ENCODE results near the gene B4GALT1.
"Not testable (repeated sequence)": the region's sequence is repeated elsewhere in the genome, so short reads cannot be mapped to it uniquely, and the experiment has no call there.

B4GALT1 gene

DNA sequence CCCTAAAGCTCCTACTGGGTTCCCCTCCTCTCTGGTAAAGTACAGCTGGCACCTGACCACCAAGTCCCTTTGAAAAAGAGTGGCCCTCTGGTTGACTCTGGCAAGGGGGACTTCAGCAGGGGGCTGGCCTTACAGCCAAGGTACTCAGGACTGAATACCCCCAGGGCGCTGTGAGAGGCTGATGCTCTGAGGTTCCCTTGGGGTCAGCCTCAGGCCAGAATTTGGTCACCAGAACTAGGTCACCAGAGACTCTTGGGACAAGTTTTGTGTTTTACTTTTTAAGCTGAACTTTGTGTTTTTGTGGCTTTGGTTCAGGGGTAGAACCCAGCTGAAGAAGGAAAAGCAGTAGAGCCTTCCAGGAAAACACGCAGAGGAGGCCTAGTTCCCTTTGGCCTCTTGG, 67.4 kb downstream of the B4GALT1 start:
- TF ChIP-seq, protein P1, sequence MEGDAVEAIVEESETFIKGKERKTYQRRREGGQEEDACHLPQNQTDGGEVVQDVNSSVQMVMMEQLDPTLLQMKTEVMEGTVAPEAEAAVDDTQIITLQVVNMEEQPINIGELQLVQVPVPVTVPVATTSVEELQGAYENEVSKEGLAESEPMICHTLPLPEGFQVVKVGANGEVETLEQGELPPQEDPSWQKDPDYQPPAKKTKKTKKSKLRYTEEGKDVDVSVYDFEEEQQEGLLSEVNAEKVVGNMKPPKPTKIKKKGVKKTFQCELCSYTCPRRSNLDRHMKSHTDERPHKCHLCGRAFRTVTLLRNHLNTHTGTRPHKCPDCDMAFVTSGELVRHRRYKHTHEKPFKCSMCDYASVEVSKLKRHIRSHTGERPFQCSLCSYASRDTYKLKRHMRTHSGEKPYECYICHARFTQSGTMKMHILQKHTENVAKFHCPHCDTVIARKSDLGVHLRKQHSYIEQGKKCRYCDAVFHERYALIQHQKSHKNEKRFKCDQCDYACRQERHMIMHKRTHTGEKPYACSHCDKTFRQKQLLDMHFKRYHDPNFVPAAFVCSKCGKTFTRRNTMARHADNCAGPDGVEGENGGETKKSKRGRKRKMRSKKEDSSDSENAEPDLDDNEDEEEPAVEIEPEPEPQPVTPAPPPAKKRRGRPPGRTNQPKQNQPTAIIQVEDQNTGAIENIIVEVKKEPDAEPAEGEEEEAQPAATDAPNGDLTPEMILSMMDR (conservative IDR thresholded peaks at IDR 0.05; ENCODE audit: control insufficient read depth, insufficient read depth, low read depth, low read length): no peak
- no peak overlapping the region for H3K4me3 ChIP-seq (ENCODE audit: control insufficient read depth, low read depth, low read length)
- DNase-seq (ENCODE audit: low read depth): no peak

DNA sequence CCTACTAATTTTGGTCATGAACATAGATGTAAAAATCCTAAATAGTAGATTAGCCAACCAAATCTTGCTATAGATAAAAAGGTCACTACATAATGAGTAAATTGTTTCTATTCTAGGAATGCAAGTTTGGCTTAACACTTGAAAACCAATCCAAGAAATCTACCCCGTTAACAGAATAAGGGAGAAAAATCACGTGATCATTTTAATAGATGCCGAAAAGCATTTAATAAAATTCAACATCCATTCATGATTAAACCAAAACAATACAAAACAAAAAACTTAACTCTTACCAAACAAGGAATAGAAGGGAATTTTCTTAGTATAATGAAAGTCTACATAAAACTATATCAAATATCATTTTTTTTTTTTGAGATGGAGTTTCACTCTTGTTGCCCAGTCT, 69.9 kb downstream of the B4GALT1 start:
- no peak for DNase-seq (ENCODE audit: low read depth)
- H3K4me3 ChIP-seq (ENCODE audit: control insufficient read depth, low read depth, low read length): no peak overlapping the region
- TF ChIP-seq, protein P1 (conservative IDR thresholded peaks at IDR 0.05; ENCODE audit: control insufficient read depth, insufficient read depth, low read depth, low read length): no peak

DNA sequence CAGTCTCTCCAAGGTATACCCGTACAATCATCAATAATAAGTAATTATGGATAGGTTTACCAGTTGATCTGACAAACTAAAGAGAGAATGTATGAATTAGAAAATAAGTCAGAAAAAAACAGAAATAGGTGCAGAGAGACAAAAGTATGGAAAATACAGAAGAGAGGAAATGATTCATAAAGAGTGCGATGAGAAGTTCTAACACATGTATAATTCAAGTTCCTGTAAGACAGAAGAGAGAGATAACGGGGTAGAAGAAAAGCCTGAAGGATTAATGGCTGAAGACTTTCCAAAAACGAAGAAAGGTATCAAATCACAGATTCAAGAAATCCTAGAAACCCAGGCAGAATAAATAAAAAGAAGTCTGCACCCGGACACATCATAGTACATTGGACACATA, 74.5 kb downstream of the B4GALT1 start:
- H3K4me3 ChIP-seq (ENCODE audit: control insufficient read depth, low read depth, low read length): no peak overlapping the region
- TF ChIP-seq, protein P1 (conservative IDR thresholded peaks at IDR 0.05; ENCODE audit: control insufficient read depth, insufficient read depth, low read depth, low read length): no peak
- no peak for DNase-seq (ENCODE audit: low read depth)

DNA sequence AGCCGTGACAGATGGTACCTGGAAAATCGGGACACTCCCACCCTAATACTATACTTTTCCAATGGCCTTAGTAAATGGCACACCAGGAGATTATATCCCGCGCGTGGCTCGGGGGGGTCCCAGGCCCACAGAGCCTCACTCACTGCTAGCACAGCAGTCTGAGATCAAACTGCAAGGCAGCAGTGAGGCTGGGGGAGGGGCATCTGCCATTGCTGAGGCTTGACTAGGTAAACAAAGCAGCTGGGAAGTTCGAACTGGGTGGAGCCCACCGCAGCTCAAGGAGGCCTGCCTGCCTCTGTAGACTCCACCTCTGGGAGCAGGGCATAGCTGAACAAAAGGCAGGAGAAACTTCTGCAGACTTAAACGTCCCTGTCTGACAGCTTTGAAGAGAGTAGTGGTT, 81.5 kb downstream of the B4GALT1 start:
- not testable (repeated sequence) for H3K4me3 ChIP-seq (ENCODE audit: control insufficient read depth, low read depth, low read length); DNase-seq (ENCODE audit: low read depth)

DNA sequence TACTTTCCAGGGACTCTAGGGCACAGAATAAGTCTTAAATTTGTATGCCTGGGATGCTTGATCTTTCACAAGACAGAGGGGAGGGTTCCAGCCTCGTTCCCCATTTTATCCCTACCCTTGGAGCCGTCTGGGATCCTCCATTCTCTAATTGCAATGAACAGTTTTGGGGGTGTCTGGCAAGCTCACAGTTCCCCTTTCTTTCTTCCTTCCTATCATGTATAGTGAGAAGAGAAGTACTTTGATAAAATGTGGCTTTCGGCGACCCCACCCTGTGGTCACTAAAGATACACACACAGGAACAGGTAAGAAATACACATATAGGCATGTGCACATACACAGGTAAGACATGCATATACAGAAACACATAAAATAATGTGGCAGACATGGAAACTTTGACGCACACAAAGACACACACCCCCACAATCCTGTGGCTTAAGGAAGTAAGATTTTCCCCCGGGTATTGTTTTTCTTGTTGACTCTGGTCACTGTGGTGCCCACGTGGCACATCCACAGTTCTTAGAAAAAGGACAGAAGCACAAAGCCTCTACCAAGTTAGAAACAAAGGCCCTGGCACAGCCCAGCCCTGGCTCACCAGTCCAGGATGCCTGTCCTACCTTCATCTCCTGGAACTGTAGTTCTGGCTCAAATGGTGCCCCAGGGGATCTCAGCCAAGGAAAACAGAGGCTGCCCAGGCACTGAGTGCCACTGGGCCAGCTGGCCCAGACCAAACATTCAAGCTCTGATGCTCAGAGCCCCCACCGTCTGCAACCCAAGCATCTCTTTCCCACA, 84.4 kb downstream of the B4GALT1 start:
- no peak for DNase-seq (ENCODE audit: low read depth)
- TF ChIP-seq, protein P1 (conservative IDR thresholded peaks at IDR 0.05; ENCODE audit: control insufficient read depth, insufficient read depth, low read depth, low read length): no peak
- H3K4me3 ChIP-seq (ENCODE audit: control insufficient read depth, low read depth, low read length): no peak overlapping the region

DNA sequence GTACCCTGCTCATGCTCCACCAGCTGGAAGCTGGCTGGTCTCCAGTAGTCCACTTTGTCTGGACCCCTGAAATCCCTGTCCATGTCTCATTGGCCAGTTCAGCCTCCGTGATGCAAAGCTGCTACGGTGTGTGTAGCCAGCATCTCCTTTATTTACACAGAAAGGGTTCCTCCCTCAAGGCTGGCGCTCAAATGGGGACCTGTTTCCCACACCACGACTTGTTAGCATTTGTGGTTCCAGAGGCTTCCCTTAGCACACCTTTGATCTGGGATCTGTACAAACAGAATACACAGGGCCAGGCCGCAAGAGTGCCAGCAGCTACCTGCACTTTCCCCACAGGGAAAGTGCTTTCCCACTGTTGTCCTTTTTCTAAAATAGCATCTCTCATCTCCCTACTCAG, 85.0 kb downstream of the B4GALT1 start:
- TF ChIP-seq, protein P1 (conservative IDR thresholded peaks at IDR 0.05; ENCODE audit: control insufficient read depth, insufficient read depth, low read depth, low read length): no peak
- H3K4me3 ChIP-seq (ENCODE audit: control insufficient read depth, low read depth, low read length): no peak overlapping the region
- no peak for DNase-seq (ENCODE audit: low read depth)

DNA sequence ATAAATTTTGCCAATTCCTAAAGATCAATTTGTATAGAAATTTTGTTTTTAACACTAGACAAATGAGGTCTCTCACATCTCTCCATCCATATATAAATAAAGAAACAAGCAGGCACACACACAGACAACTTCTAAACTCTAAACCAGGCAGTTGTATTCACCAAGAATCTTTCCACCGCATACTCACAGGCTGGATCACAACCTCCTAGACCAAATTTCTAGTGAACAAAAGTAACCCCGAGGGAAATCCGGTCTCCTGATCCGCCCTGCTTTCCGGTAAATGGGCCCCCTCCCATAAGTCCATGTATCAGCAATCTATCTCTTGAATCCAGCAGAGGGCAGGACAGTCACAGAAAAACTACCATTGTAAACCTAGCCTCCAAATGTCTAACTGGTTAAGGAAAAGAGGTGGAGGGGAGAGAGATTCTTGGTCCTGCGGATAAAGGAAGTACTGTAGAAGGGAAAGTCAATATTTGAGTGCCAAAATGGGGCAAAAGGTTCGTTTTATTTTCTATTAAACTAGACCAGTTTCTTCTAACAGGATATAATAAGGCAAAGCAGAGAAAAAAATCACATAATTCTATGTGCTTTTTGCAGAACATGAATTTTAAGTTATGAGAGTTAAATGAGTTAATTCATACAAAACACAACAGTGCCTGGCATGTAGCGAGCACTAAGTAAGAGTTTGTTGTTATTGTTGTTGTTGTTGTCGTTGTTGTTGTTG, 85.8 kb downstream of the B4GALT1 start:
- peak overlapping the region; percentile 16 for H3K4me3 ChIP-seq (ENCODE audit: control insufficient read depth, low read depth, low read length)
- TF ChIP-seq, protein P1 (conservative IDR thresholded peaks at IDR 0.05; ENCODE audit: control insufficient read depth, insufficient read depth, low read depth, low read length): peak; percentile 69
- peak; percentile 90 for DNase-seq (ENCODE audit: low read depth)
